Panc1 (cell line): ENCODE measurements around the gene TRIM62.

Source experiments
- CTCF ChIP-seq: fragments of 450-650 bp; IDR thresholded peaks from 2 replicates; pipeline ENCODE4 v1.5.1; 2017; ENCODE audit warnings: mild to moderate bottlenecking
- REST ChIP-seq, 2 experiments: IDR thresholded peaks; 2 replicates each; pipeline ENCODE4 v1.6.1; 2011 to 2012; ENCODE audit warnings: low read depth in 2 of 2, control low read depth in 1 of 2, low read length in 1 of 2, mild to moderate bottlenecking in 1 of 2, moderate library complexity in 1 of 2; ENCODE audit not compliant: insufficient read depth in 1 of 2
- SIN3A ChIP-seq: IDR thresholded peaks from 2 replicates; pipeline ENCODE4 v1.6.1; 2012; ENCODE audit warnings: low read depth, mild to moderate bottlenecking, low read length, moderate library complexity, borderline replicate concordance; ENCODE audit not compliant: insufficient read depth

GRCh38 chr1:33222381-33222780 lies 40.5 kb upstream of the TRIM62 start:
- no peak for TF ChIP-seq CTCF
- no peak for TF ChIP-seq SIN3A
- TF ChIP-seq REST (IDR thresholded peaks at IDR 0.05; ENCODE audit: insufficient read depth in 1 of 2, low read depth in 2 of 2, low read length in 1 of 2): no peak
